ENCODE data around the gene MGAM2. TPM values are rescaled to one million over a fixed set of nuclear protein-coding genes. Genes with fewer than 3 reads are reported as not detected.

The MGAM2 gene
- total and polyA plus RNA-seq, 7 donors, result 0.03 to 0.06 TPM; not detected in 5

DNA sequence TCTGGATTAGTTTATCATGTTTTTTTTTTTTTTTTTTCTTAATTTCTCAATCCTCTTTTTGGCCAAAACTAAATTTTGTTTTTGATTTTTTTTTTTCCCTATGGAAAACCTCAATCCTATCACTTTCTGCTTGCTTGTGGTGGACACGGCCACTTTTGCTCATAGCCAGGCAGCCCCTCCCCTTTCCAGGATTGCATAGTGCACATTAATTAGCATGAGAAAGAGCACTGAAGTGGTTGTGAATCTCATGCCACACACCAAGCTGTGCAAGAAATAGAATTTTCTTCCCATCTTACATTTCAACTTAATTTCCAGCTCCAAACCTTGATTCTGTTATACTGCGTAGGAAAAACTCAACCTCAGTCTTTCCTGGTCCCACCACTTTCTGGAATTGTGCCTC is 34.6 kb downstream of the MGAM2 start:
- Histone ChIP-seq H3K27me3 (ENCODE audit: insufficient read depth in 3 of 3, low read length in 2 of 3) (no peaks in the 10 kb centered on the region), H3K4me1 (no peaks in the 10 kb centered on the region), H3K9me3 (no peaks in the 10 kb centered on the region), H3K4me3 (no peak overlapping the region), H3K27ac (no peak overlapping the region), H3K36me3 (ENCODE audit: insufficient read depth in 1 of 2, low read depth in 1 of 2) (no peaks in the 10 kb centered on the region)
- ATAC-seq (no peak), DNase-seq (no peak)
- intact Hi-C loops (cut with DNase I), result no loop called here
- 54 to 71% (median 65%) methylated on average over 2 of the region's 2 CpGs for WGBS, 3 donors
- TF ChIP-seq, protein P1, sequence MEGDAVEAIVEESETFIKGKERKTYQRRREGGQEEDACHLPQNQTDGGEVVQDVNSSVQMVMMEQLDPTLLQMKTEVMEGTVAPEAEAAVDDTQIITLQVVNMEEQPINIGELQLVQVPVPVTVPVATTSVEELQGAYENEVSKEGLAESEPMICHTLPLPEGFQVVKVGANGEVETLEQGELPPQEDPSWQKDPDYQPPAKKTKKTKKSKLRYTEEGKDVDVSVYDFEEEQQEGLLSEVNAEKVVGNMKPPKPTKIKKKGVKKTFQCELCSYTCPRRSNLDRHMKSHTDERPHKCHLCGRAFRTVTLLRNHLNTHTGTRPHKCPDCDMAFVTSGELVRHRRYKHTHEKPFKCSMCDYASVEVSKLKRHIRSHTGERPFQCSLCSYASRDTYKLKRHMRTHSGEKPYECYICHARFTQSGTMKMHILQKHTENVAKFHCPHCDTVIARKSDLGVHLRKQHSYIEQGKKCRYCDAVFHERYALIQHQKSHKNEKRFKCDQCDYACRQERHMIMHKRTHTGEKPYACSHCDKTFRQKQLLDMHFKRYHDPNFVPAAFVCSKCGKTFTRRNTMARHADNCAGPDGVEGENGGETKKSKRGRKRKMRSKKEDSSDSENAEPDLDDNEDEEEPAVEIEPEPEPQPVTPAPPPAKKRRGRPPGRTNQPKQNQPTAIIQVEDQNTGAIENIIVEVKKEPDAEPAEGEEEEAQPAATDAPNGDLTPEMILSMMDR (IDR thresholded peaks at IDR 0.05), result no peak

- ATAC-seq, result no peak
- no peak overlapping the region for H3K4me3 ChIP-seq
- H3K27me3 ChIP-seq (ENCODE audit: insufficient read depth in 3 of 3, low read length in 2 of 3), result no peaks in the 10 kb centered on the region
- TF ChIP-seq, protein P1 (IDR thresholded peaks at IDR 0.05), result no peak
- H3K27ac ChIP-seq, result no peak overlapping the region
- H3K36me3 ChIP-seq (ENCODE audit: insufficient read depth in 1 of 2, low read depth in 1 of 2), result no peaks in the 10 kb centered on the region
- intact Hi-C loops (cut with DNase I), result no loop called here
- DNase-seq, result no peak
- no peaks in the 10 kb centered on the region for H3K4me1 ChIP-seq
- no peaks in the 10 kb centered on the region for H3K9me3 ChIP-seq
- WGBS, 3 donors, result 46 to 67% (median 53%) methylated on average over 1 of the region's 1 CpG
Measured at GRCh38 chr7:142150356-142150755, 38.8 kb downstream of the MGAM2 start.

DNA sequence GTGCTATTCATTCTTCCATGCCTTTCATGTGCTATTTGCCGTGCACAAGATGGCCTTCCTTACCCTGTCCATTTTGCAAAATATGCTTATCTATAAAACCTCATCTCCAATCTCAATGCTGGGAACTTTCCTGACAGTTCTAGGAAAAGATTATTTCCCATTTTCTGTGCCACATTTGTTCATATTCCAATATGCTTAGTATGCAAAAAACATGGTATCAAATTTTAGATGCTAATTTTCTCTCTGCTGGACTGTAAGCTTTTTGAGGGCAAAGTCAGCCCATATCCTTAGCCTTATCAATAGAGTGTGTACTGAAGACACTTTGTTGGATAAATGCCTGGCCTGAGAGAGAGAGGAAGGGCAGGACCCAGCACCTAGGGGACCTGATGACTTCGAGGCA is 39.4 kb downstream of the MGAM2 start:
- WGBS, 3 donors, result 77 to 88% (median 84%) methylated on average over 2 of the region's 2 CpGs
- intact Hi-C loops (cut with DNase I), result no loop called here

DNA sequence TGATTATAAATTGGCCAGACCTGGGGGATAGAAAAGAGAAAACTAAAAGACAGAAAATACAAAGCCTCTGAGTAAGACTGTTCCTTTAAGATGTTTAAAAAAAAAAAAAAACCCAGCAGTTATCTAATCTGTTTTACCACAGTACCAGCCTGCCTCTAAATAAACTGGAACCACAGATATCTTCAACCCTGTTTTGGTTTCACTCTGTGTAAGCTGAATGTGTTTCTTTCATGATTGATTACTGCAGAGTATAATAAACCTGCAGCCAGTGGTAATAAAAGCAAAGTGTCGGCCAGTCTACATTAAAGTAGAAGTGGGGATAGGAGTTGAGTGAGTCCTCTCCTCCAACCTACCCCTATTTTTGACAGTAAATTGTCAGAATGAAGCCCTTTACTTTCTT is 40.6 kb downstream of the MGAM2 start:
- no peaks in the 10 kb centered on the region for H3K36me3 ChIP-seq (ENCODE audit: insufficient read depth in 1 of 2, low read depth in 1 of 2)
- 13 to 20% (median 20%) methylated on average over 1 of the region's 1 CpG for WGBS, 3 donors
- DNase-seq (no peak), ATAC-seq (no peak)
- H3K27me3 ChIP-seq (ENCODE audit: insufficient read depth in 3 of 3, low read length in 2 of 3), result no peaks in the 10 kb centered on the region
- intact Hi-C loops (cut with DNase I), result no loop called here
- no peak overlapping the region for H3K27ac ChIP-seq
- H3K9me3 ChIP-seq, result no peaks in the 10 kb centered on the region
- H3K4me1 ChIP-seq, result no peaks in the 10 kb centered on the region
- no peak overlapping the region for H3K4me3 ChIP-seq
- TF ChIP-seq, protein P1 (IDR thresholded peaks at IDR 0.05), result no peak

More for the DNA sequence above, 39.4 kb downstream of the MGAM2 start:
- Histone ChIP-seq H3K4me3 (no peak overlapping the region), H3K27ac (no peak overlapping the region), H3K36me3 (ENCODE audit: insufficient read depth in 1 of 2, low read depth in 1 of 2) (no peaks in the 10 kb centered on the region), H3K4me1 (no peaks in the 10 kb centered on the region), H3K9me3 (no peaks in the 10 kb centered on the region), H3K27me3 (ENCODE audit: insufficient read depth in 3 of 3, low read length in 2 of 3) (no peaks in the 10 kb centered on the region)
- TF ChIP-seq, protein P1 (IDR thresholded peaks at IDR 0.05), result no peak
- ATAC-seq (no peak), DNase-seq (no peak)

DNA sequence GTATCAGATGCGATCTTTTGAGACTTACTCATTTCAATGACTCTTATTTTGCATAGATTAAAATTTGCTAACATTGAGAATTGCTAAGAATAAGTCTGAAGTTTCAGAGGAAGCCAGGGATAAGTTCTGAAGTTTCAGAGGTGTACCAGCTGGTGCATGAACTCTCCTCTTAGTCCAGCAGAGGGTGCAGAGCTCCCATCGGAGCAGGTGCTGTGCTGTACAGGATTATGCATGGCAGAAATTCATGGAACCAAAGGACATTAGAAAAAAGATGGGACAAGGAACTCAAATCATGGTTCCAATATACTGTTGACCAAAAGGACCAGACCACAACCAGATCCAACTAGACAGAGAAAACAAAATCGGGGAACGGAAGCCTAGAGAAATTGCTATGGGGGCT is 41.9 kb downstream of the MGAM2 start:
- 78 to 81% (median 79%) methylated on average over 4 of the region's 4 CpGs for WGBS, 3 donors
- ATAC-seq (no peak), DNase-seq (no peak)
- Histone ChIP-seq H3K4me1 (no peaks in the 10 kb centered on the region), H3K36me3 (ENCODE audit: insufficient read depth in 1 of 2, low read depth in 1 of 2) (no peaks in the 10 kb centered on the region), H3K27me3 (ENCODE audit: insufficient read depth in 3 of 3, low read length in 2 of 3) (no peaks in the 10 kb centered on the region), H3K27ac (no peak overlapping the region), H3K4me3 (no peak overlapping the region), H3K9me3 (no peaks in the 10 kb centered on the region)
- TF ChIP-seq, protein P1 (IDR thresholded peaks at IDR 0.05), result no peak
- intact Hi-C loops (cut with DNase I), result no loop called here
